ENCODE measurements around the gene TPST1.
A peak's percentile ranks its signal among the peaks of the same experiment; 100 is the strongest.
"Not testable (repeated sequence)": the region's sequence is repeated elsewhere in the genome, so short reads cannot be mapped to it uniquely, and the experiment has no call there.

Gene TPST1

DNA sequence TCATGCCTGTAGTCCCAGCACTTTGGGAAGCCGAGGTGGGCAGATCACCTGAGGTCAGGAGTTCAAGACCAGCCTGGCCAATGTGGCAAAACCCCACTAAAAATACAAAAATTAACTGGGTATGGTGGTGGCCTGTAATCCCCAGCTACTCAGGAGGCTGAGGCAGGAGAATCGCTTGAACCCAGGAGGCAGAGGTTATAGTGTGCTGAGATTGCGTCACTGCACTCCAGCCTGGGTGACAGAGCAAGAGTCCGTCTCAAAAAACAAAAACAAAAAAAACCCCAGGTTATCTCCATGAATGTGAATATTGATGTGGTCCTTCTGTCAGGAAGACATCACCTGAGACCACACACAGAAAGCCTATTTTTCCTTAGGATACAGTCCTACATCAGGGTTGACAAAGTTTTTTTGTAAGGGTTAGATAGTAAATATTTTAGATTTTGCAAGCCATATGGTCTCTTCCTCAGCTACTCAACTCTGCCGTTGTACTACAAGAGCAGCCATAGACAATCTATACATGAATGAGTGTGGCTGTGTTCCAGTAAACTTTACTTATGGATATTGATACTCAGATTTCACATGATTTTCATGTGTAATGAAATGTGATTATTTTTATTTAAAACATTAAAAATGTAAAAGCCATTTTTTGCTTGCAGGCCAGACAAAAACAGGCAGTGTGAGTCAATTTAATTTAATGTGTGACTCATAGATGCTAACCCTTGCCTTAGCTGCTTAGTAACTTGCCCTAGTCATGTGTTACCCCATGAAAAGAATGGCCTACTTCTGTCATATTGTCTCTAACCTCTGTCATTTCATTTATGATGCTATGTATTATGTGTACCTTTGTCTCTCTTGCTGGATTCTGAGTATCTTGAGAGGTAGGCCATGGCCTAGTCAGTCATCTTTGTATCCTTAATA, 78.1 kb downstream of the TPST1 start:
- peak; percentile 67 for DNase-seq (ENCODE audit: low spot score)

DNA sequence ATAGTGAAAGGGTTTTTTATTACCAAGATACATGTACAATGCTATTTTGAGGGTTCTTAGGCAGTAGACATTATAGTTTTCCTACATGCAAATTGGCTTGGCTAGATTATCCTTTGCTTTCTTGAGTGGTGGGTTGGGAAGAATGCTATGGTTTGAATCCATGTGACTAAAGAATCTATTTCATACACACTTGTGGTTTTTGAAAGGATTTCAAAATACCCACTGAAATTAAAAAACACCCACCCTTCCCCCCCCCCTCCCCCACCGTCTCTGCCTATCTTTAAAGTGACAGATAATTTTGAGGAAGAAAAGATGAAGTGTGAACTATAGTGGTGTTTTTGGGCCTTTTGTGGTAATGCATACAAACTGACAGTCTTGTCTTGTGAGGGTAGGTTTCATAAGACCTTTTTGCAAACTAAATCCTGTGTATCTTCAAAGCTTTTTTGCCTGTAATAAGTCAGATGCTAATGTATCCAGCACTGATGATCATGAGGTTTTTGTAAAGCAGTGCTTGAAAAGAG, 90.9 kb downstream of the TPST1 start:
- DNase-seq (ENCODE audit: low spot score), result peak; percentile 61

DNA sequence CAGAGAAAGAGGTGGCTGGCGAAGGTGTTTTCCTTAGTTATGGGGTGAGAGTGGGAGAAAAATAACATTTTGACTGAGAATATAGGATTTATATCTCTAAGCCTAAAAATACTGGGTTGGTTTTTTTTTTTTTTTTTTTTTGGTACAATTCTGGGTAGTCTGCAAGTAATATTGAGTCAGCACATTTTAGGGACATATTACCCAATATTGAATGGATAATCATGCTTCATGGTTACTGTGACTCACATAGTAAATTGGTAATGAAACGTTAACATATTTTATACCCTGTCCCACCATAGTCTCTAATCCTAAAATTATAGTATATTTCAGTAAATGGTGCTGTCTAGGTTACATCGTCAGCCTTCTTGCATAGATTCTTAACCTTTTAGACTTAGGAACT, 91.4 kb downstream of the TPST1 start:
- peak; percentile 64 for DNase-seq (ENCODE audit: low spot score)

DNA sequence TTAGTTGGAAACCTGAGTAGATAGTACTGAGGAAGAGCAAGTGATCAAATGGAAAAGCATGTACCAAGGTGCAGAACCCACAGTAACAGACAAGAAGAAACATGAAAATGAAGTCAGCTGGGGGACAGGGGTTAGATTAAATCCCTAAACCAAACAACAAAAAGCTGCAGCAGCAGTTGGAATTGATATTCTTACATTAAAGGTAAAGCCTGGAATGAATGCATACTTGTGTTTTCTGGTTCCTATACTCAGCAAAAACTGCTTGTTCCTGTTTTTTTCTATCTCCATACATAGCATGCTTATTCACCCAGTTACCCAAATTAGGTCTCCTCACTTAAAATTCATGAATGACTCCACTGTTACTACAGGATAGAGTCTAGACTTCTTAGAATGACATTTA, 92.4 kb downstream of the TPST1 start:
- DNase-seq (ENCODE audit: low spot score), result no peak

DNA sequence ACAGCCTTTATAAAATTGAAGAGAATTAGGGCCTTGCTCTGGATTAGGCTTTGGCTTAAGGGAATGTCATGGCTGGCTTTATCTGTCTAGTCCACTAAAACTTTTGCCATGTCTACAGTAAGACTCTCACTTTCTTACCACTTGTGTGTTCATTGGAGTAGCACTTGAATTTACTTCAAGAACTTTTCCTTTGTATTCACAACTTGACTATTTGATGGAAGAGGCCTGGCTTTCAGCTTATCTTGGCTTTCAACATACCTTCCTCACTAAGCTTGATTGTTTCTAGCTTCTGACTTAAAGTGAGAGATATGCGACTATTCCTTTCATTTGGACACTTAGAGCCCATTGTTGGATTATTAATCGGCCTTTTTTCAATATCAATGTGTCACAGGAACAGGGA, 96.1 kb downstream of the TPST1 start:
- no peak for DNase-seq (ENCODE audit: low spot score)

DNA sequence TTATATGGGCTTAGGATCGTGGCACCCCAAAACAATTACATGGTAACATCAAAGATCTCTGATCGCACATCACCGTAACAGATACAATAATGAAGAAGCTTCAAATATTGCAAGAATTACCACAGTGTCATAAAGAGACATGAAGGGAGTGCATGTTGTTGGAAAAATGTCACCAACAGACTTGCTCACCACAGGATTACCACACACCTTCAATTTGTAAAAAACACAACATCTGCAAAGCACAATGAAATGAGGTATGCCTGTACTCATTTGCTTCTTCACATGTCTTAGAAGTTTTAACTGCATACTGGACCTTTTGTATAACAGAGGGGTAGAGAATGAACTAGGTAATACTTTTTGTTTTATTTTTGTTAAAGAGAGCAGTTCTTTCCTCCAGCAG, 96.6 kb downstream of the TPST1 start:
- no peak for DNase-seq (ENCODE audit: low spot score)

DNA sequence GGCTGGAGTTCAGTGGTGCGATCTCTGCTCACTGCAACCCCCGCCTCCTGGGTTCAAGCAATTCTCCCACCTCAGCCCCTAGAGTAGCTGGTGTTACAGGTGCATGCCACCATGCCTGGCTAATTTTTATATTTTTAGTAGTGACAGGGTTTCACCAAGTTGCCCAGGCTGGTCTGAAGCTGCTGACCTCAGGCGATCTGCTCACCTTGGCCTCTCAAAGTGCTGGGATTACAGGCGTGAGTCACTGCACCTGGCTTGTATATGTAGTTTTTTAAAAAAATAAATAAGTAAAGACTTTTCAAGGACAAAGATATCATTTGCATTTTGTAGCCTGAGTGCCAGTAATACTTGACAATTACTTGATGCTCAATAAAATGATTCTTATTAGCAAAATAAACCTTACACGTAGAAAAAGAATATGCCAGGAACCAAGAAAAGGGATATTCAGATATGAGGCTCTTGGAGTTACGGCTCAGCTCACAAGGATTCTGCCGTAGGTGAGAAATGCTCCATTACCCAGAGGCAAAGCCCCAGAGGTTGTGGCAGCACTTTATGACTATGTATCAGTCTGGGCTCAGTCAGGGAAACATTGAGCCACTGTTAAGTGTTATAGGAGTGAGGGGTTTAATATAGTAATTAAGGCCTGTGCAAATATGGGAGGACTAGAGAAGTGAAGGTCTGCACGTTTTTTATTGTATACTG, 98.5 kb downstream of the TPST1 start:
- DNase-seq (ENCODE audit: low spot score), result no peak

DNA sequence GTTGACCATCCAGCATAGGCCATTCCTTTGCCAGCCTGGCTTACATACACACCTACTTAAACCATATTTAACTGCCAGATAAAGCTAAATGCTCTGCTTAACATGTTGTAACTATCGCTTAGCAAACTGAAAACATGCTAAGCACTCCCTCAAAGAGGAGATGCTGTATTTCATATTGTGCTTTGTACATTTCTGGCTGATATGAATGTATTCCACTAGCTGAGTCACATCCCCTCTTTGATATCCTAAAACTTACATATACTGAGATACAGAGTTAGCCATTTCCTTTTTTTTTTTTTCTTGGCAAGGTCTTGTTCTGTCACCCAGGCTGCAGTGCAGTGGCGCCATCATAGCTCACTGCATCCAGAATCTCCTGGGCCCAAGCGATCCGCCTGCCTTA, 99.4 kb downstream of the TPST1 start:
- no peak for DNase-seq (ENCODE audit: low spot score)

DNA sequence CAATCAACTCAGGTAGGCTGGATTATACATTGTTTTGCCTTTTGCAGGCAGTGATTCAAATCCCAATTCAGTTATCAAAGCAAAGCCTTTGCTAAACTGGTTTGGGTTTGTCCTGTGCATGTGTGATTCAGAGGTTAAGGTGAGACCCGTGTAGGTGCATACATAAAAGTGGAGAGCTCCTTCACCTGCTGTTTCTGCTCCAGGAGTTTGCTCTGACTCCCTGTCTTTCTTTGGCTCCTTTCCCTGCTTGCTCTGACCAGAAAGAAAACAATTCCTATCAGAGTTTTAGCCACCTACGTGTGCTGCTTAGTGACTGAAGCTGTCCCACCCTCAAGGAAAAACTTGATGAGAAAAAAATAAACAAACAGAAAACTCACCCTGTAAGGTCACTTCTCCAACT, 101.1 kb downstream of the TPST1 start:
- no peak for DNase-seq (ENCODE audit: low spot score)

DNA sequence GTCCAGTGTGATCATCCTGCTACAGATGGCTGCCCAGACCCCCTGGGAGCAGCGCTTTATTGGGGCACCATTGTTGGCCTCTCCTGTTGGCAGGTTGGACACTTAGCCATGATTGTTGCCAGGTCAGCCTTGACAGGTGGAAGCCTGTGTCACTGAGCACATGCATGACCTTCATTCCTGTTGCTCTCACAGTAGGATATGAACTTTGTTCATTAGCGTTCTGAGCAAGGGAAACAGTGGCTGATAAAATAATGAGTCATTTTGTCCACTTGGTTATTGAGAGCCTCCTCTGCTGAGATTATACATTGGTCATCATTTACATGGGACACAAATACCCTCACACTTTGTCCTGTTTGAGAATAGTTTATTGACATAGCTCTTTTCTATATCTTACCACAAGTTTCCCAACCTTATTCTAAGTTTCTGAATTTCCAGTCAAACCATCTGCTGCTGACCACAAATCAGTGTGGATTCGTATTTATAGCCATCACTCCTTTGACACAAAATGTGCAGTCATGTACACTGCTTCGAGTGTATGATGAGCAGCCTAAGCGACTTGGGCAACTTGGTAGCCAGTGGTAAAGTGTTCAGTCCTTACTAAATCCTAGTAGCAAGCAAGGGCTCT, 102.6 kb downstream of the TPST1 start:
- no peak for DNase-seq (ENCODE audit: low spot score)

DNA sequence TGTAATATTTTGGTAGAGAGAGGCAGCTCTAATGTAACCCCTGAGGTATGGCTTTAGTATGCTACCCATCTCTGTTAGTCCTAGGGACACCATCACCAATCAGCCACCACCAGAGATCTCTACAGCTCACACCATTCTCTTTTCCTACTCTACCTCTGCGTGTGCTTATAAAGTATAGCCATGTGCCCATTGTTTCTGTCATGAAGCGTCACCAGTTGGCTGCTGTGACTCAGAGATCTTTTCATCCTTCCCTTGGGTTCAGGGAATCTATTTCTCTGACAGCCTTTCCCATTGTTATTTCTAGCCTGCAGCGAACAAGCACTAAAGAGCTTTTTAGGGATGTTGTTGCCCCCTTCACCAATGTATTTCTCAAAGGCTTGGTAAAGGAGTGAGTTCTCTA, 103.3 kb downstream of the TPST1 start:
- DNase-seq (ENCODE audit: low spot score), result no peak

DNA sequence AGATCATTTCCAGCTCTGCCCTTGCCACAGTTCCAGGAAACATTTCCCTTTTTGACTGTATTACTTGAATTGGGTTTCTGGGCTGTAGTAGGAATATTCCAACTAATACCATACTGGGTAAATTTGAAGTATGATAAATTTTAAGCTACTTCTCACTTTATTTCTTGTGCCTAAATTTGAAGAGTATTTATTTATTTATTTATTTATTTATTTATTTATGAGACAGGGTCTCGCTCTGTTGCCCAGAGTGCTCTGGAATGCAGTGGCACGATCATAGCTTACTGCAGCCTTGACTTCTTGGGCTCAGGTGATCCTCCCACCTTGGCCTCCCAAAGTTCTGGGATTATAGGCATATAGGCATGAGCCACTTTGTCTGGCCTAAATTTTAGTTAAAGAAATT, 105.5 kb downstream of the TPST1 start:
- DNase-seq (ENCODE audit: low spot score), result no peak

DNA sequence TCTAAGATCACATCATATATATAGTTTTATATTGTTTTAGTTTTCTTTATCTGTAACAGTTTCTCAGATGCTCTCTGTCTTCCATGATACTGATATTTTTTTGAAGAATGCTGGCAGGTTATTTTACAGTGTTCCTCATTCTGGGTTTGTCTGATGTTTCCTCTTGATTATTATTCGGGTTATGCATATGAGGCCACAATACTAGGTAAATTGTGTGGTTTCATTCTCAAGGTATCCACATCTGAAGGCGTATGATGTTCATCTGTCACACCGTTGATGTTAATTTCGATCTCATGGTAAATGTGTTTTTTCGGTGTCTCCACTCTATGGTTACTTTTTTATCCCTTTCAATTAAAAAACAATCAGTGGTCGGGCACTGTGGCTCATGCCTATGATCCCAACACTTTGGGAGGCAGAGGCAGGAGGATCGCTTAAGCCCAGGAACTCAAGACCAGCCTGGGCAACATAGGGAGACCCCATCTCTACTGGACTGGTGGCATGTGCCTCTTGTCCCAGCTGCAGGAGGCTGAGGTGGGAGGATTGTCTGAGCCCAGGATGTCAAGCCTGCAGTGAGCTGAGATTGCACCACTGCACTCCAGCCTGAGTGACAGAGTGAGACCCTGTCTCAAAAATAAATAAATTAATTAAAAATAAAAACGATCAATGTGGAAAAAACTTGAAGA, 108.9 kb downstream of the TPST1 start:
- no peak for DNase-seq (ENCODE audit: low spot score)

DNA sequence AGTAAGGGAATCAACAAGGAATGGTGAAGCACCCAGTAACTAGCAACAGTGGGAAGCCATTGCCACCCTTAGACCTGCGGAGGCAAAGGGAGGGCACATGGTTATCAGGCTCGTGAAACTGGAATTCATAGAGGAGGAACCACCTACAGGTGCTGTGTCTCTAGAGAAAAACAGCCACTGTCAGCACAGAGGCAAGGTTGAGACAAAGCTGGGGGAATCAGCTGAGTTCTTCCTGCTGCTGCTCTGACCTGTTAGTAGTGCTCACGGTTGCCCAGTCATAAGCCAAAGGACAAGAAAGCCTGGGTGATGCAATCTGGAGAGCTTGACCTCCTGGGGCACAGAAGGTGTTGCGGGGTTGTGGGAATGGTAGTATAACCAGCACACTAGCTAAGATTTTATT, 110.1 kb downstream of the TPST1 start:
- DNase-seq (ENCODE audit: low spot score), result no peak

DNA sequence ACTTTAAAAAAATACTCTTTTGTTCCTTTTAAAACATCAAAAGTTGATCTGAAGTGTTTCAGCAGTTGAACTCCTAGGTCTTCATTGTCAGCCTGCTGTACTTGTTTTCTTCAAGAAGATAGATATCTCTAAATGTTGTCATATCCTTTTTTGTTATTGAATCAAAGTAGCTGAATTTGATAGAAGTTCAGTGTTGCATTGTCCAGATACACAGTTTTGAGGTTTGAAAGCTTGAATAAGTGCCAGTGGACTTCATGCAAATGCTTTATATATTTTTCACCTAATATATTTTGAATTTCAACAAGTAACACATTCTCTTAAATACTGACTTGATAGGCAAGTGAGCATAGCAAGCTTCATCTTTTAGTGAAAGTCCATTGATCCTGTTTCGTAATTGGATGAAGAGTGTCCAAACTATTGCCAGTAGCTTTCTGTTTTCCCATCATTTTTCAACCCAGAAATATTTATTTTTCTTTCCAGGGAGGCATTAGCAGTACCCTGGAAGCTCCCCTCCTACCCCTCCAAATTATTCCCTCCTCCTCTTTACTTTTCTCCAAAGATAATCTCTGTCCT, 114.4 kb downstream of the TPST1 start:
- no peak for DNase-seq (ENCODE audit: low spot score)

DNA sequence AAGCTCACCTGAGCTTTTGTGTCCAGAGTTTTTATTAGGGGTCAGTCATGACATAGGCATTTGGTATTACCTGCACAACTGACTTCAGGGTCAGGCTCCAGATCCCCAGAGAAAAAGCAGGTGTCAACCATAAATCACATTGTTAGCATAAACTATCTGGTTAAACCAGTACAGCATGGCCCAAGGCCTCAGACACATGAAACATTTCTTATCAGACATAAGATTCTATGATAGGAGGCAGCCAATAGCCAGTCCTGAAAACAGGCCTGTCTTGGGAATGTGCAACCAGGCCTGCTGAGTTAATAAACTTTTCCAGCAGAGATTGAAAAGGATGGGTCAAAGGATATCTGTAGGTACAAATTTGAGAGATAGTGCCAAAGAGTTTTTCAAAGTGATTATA, 116.1 kb downstream of the TPST1 start:
- DNase-seq (ENCODE audit: low spot score), result no peak

DNA sequence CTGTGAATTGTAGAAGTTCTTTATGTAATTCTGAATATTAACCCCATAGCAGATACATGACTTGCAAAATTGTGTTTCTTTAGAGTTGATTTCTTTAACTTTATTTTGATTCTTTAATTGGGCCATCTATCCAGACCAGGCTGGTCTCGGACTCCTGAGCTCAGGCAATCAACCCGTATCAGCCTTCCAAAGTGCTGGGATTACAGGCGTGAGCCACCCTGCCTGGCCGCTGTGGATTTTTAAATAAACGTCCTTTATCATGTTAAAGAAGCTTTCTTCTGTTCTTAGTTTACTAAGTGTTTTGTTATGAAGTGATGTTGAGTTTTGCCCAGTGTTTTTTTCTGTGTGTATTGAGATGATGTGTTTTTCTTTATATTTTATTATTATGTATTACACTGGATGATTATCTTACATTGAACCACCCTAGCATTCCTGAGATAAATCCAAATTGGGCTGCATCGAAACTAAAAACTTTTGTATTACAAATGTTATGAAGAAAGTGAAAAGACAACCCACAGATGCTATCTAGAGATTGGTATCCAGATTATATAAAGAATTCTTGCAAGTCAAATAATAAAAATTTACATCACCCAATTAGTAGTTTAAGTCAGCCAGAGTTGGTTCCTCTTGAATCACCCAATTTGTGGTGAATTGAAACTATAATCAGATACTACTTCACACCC, 118.1 kb downstream of the TPST1 start:
- no peak for DNase-seq (ENCODE audit: low spot score)

DNA sequence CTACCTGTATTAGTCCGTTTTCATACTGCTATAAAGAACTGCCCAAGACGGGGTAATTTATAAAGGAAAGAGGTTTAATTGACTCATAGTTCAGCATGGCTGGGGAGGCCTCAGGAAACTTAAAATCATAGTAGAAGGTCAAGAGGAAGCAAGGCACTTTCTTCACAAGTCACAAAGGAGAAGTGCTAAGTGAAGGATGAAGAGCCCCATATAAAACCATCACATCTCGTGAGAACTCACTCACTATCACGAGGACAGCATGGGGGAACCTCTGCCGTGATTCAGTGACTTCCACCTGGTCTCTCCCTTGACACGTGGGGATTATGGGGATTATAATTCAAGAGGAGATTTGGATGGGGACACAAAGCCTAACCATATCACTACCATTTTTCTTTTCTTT, 119.9 kb downstream of the TPST1 start:
- DNase-seq (ENCODE audit: low spot score), result not testable (repeated sequence)

DNA sequence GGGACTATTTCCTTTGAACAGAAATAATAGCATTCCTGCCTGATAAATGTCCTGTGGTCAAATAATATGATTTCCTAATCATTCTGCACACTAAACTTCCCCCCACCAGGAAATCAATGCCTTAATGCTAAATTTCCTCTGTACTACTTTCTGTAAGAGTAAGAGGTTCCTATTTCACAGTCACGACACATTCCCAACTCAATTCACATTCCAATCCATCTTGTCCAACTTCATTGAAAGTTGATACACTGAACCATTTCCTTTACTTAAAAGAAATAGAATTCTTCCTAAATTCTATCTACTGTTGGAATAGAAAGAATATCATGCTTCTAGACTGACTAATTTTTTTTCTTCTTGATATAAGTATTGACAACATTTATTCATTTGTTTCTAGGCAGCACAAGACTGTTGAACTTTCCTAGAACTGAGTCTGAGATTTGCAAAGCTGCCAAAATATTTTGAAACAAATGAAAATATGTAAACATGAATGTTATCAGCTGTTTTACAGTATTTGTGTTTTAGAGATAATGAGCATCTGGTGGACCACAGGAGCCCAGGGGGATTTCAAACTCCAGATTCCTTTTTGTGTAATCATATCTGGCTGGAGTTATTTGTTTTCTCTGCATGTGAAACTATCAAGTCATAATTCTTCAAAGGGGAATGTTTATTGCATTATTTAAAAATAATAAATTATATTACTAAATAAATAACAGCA, 121.5 kb downstream of the TPST1 start:
- peak; percentile 85 for DNase-seq (ENCODE audit: low spot score)

DNA sequence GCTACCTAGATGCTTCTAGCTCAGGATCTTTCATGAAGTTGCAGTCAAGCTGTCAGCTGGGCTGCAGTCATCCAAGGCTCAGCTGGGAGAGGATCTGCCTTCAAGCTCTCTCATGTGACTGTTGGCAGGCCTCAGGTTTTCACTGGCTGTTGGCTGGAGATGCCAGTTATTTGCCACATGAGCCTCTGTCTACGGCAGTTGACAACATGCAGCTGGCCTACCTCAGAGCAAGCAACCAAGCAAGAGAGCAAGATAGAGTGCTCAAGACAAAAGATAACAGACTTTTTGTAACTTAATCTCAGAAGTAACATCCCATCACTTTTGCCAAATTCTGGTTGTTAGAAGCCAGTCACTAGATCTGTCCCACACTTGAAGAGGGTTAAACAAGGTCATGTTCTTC, 125.8 kb downstream of the TPST1 start:
- no peak for DNase-seq (ENCODE audit: low spot score)

DNA sequence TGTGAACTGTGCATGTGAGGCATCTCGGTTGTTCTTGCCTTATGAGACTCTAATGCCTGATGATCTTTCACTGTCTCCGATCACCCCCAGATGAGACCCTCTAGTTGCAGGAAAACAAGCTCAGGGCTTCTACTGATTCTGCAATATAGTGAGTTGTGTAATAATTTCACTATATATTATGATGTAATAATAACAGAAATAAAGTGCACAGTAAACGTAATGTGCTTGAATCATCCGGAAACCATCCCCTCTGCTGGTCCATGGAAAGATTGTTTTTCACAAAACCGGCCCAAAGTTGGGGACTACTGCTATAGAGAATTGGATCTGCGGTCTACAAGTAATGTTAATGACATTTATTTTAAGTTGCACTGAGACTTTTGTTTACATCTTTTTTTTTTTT, 126.7 kb downstream of the TPST1 start:
- DNase-seq (ENCODE audit: low spot score), result no peak

Data from GM03348 (cell line).